HG02840 (cell line): ENCODE measurements around the gene MAP3K5.

ENCODE experiments used
- ATAC-seq: cut with Tn5 transposase; IDR thresholded peaks from one replicate; pipeline ENCODE4 v1.9.1; 2021; ENCODE audit warnings: mild to moderate bottlenecking, moderate library complexity, moderate number of reproducible peaks; ENCODE audit not compliant: unreplicated experiment, low FRiP score

MAP3K5 gene

DNA sequence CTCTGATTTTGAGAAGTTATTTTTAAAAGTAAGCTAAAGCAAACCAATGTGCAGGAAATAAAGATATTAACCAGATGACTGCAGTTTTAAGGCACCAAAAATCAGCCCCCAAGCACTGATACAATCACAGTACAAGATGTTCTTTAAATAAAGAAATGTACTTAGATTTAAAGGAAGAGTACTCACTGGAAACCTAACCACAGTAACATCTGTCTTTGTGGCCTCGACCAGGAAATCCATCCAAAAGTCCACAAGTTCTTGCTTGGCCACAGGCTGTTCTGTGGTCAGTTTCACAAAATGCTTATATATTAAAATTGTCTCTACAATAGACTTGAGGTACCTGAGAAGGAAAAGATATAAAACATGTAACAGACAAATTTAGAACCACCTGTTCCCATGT, 136.2 kb downstream of the MAP3K5 start:
- ATAC-seq: no peak

DNA sequence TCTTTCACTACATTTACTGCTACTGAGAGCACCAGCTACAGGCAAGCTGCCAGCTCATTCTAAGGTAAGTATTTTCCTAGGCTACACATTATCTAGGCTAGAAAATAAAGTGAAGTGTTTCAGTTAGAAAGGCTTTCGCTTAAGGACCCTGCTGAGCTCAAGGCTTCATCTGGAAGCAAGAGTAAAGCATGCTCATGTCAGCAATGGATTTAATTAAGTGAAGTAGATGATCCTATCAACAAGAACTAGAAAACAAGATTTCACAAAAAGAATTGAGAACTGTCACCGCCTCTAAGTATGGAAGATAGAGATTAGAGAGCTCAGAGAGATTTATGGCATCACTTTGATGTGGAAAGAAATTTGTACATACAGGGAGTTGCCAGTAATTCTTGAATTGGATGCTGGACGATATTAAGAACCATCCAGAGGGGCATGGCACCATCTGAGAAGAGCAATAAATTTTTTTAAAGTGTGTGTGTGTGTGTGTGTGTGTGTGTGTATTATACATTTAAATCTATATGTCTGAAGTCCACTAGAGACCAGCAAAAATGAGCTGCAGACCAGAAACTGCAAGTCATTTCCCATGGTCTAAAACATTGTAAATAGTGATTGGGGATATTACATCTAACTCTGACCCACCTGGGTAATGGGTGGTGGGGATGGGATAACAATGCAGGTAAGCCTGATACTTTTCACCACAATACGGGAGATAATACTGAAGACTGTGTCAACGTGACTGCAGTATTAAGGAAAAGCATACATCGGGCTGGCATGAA, 136.8 kb downstream of the MAP3K5 start:
- ATAC-seq: no peak

DNA sequence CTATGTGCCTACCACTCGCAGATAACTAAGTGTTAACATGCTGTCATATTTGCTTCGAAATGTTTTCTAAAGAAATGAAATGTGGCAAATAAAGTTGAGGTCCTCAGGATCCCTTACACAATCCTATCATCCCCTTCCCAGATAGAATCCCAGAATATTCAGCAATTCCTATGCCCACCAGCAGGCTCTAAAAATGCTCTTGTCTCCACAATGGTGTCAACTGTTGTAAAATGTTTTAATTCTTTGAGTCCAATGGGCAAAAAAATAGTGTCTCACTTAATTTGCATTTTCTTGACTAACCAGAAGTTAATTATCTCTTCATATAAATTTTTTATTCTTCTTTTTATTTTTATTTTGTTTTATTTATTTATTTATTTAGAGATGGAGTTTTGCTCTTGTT, 138.2 kb downstream of the MAP3K5 start:
- ATAC-seq: no peak

DNA sequence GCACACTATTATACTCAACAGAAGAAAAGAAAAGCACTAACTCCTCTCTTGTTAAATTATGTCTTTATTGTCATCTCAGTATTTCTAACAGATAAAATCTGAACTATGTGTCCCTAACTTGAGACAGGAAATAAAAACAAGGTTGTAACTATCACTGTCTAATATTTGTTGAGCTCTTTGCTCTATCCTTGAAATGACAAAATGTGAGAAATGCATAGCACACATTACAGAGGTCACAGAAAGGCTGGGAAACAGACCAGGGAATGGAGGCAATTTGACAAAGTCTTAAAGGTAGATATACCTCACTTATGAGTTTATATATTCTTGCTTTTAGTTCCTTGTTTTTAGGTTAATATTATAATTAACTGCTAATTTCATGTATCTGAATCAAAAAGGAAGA, 139.6 kb downstream of the MAP3K5 start:
- ATAC-seq: no peak

DNA sequence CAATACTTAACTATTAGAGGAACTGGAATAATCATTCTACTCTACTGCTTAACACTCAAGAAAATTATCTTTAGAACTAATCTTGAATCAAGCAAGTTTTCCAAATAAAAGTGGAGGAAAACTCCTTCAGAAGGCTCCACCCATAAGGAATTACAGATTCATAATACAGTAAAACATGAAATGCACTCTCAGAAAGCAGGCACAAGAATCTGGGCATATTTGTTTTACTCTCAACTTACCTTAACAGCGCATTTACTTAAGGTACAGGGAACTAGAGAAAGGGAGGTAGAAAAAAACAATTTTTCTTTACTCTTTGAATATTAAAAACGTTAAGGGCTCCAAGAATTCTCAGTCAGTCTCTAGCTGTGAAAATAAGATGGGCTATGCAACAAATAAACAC, 140.3 kb downstream of the MAP3K5 start:
- ATAC-seq: no peak

DNA sequence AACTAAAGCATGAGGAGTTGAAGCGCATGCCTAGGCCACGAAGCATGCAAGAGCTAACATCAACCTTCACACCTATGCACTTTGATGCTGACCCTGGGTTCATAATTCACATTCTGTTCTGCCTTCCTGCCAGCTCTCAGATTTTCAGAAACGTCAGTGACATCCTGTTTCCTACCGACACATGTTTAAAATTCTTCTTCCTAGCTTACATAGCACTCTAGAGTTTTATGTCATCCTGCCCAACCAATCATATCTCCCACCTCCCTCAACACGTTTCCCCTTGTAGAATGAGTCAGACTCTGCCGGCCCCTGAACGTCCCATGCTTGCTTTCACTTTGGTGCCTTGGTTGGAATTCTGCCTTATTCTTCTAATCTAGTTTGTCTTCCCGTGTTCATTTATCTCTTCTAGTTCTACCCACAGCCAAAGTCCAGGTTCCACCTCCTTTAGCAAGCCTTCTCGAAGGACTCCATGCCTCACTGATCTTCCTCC, 144.9 kb downstream of the MAP3K5 start:
- peak; percentile 65 for ATAC-seq

DNA sequence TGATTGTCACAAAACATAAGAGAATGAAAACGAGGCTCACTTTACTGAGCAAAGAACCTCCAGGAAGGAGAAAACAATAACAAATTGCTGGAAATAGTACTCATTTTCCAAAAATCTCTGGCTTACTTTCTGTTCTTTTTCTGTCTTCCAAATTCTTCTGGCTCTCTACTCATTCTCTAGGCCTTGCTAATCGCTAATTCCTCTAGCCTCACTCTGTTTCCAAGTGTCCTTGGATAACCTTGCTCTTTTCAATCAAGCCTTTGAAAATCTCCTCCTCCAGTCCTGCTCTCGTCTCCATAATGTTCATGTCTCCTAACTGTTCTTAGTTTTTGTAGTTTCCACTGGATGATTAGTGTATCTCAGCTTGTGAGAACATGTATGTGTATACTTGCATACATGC, 145.9 kb downstream of the MAP3K5 start:
- no peak for ATAC-seq

DNA sequence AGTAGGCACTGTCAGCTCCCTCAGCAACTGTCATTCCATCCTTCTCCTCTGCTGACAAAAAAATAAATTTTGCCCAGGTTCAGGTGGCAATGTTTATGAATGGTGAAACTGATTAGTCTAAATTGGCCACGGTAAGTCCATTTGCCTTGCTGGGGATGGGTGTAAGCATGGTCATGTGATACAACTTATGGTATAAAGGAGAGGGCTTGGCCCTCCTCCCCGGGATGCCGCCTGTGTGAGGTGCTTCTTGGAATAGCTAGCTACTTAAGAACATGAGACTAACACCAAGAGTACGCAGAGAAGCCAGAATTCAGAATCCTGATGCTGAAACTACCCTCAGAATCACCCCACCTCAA, 147.7 kb downstream of the MAP3K5 start:
- ATAC-seq: no peak

DNA sequence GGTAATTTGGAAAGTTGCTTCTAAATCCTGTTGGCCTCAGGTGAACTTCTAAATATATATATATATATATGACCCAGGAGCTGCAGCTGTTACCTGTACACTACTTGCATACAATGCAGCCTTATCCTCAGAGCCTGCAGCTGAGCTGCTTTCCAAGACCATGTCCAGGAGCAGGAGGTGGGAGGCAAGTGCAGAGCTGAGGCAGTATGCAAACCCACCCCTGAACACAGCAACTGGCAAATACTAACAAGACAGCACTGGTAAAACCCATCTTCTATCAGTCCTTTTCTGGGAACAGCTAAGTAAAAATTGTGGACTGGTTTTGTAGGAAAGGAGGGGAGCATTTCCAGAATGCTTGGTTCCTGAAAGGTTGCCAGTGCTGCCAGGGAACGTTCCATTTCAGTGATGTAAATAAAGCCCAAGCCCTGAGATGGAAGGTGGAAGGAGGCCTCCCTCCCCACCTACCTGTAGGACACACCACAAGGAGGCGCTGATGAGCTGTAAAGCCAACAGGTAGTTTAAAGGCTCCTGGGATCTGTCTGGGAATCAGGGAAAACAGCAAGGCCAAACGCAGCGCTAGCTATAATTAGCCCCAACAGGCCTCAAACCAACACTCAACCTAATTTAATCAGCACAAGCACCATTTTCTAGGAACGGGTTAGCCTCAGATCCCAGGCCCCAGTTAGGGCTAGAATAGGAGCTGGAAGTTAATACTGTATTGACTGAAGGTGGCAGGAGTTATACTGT, 148.3 kb downstream of the MAP3K5 start:
- no peak for ATAC-seq

DNA sequence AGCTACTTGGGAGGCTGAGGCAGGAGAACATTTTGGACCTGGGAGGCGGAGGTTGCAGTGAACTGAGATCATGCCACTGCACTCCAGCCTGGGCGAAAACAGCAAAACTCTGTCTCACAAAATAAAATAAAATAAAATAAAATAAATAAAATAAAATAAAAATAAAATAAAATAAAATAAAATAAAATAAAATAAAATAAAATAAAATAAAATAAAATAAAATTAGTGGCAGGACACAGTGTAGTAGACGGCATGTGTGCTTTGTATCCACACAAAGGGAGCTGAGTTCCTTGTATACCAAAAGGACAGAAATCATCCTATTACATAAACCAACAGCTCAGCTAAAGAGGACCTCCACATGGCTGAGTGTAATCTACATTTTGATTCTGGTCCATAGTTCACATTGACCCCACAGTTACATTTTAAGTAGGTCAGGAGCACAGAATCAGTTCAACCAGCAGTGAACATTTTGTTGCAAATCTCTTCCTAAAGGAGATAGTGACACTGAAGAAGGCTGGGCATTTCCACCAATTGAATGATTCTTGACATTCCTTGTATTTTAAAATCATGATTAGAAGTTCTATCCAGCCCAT, 150.3 kb downstream of the MAP3K5 start:
- no peak for ATAC-seq

DNA sequence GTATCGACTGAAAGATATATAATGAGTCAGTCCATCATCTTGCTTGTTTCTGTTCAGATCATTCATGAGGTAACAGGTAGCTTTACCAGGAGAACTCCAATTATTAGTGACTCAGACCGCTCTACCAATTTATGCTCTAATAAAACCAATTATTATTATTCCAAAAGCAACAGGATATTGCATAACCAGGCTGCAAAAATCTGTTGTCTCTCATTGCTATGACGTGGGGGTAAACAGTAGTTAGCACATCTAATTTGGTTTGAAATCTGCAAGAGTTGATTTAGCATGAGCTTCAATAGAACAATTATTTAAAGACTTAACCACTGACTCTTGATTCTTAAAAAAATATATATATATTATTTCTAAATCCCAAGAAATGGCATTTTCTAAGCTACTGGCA, 151.1 kb downstream of the MAP3K5 start:
- no peak for ATAC-seq

DNA sequence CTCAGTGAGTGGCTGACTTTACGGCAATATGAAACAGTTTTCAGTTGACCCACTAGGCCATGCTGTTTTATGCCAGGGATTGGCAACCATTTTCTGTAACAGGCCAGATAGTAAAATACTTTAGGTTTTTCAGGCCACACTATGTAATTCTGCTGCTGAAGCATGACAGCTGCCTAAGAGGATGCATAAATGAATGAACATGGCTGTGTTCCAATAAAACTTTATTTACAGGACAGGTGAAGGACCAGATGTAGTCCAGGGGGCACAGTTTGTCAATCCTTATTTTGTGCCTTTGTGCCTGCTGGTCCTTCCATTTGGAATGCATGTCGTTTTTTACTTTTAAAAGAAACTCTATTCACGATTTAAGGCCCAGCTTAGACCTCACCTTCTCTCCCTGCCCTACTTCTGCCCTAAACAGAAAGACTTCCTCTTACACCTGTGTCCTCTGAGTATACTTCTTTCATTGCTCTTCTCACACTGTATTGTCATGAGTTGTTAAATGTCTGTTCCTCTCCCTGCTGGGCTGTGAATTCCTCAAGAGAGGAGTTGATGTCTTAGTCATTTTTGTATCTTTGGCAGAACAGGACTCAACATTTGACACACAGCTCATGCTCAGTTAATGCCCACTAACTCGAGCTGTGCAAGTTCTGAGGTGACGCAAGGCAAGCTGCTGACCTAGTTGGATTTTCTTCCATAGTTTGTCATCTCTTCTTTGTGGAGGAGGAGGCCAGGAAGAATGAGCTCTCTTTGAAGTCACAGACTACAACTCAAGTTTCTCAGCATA, 152.0 kb downstream of the MAP3K5 start:
- no peak for ATAC-seq

DNA sequence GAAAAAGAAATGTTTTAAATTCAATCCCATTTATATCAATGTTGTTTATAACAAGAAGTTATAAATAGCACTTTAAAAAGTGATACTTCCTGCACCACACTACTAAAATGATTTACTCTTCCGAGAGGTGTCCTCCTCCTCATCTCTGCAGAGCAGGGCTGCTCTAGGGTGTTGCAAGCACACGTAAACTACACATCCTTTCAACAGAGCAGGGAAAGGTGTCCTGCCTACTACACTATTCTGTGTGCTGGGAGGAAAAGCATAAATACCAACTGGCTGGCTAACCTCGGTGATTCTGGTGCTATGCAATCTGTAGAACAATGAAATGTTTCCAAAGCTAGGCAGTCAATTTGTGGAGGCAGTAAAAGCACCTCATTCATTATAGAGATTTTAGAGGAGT, 152.6 kb downstream of the MAP3K5 start:
- no peak for ATAC-seq

DNA sequence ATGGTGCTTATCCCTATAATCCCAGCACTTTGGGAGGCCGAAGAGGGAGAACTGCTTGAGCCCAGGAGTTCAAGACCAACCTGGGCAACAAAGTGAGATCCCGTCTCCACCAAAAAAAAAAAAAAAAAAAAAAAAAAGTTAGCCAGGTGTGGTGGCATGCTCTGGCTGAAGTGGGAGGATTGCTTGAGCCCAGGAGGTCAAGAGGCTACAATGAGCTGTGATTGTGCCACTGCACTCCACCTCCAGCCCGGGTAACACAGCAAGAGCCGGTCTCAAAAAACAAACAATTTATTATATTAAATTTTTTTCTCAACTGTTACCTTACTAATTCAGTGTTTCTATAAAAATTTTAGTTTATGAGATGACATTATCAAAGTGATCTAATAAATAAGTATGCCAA, 156.7 kb downstream of the MAP3K5 start:
- ATAC-seq: no peak

DNA sequence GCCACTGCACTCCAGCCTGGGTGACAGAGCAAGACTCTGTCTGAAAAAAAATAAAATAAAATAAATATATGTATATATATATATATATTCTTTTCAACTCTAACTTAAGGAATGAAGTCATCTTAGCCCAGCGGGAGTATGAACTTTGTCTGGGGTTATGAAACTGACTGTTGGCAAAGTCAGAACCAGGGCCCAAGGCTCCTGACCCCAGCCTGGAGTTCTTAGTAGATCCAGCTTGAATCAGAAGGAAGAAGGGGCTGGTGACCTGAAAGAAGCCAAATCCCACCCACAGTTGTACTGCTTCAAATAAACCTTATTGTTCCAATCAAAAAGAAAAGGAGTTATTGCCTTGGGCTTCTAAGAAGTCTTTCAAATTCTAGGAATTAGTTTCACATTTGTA, 158.9 kb downstream of the MAP3K5 start:
- ATAC-seq: no peak

DNA sequence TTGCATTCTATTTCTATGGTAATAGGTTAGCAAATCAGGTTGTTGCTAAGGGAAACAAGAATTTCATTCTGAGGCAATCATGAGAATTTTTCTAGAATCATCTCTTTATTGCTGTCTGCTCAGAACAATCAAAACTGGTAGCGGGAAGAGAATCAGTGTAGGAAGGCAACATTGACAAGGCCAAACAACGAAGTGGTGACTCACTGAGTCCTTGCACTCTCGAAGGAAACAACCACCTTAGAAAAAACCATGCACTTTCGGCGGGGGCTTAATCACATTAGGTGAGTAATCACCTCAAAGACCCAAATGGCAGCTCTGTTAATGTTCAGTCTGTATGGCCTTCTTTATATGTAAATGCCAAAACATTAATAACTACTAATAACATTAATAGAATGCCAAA, 163.3 kb downstream of the MAP3K5 start:
- ATAC-seq: no peak

DNA sequence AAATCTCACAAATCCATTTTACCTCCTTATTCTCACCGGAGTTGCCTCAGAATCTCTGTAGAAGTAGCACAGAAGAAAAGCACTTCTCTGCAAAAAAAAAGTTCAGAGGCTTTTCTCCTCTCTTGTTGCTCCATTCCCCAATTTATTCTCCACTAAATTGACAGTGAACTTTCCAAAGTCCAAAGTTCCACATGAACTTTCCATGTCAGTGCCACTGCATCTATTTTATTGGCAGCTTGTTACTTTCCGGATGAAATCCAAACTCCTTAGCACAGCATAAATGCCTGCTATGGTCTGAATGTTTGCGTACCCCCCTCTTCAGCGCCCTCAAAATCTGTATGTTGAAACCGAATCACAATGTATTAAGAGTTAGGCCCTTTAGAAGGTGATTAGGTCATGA, 165.1 kb downstream of the MAP3K5 start:
- ATAC-seq: no peak

DNA sequence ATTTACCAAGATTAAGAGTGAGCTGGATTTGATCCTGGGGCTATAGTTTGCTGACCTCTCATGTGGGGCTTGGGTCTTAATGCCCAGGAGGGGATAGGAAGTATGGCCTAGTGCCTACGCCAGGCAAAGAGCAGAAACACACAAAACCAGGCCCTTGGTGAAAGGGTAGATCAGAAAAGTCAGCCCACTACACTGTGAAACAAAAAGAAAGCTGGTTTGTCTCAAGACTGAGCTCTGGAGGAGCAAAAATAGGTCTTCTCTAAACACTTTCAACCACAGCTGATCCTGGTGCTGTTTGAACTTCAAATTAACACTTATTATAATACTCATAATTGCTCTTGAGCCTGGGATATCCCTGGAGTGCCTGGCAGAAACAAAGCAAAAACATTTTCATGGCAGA, 167.0 kb downstream of the MAP3K5 start:
- ATAC-seq: no peak

DNA sequence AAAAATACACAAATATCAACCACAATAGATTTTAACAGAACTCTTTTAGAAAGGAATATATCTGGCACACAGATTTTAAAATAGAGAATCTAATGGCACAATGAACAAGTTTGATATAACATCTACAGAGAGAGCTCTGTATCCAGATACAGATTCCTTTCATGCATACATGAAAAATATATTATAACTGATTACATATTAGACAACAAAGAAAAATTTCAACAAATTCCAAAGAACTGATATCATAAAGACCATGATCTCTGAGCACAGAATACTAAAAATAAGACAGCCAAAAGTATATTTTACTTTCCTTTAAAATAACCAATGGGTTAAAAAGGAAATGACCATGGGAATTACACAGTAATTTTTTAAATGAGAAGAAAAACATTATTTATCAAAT, 167.9 kb downstream of the MAP3K5 start:
- ATAC-seq: no peak

DNA sequence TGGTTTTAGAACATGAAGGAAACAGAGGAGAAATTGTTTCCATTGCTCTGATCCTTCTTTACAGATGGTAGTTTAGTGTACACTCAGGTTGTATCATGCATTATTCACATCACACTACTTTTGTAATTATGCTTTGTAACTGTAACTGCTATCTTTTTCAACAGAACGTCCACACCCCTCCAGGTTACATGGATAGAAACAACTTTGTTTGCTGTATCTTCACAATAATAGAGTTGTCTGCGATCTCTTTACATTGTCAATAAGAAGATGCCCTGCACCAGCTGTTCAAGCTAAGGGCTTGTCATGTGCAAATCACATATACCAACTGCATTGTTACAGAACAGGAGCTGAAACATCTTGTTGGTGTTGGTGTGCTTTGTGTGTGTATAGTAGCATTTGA, 174.2 kb downstream of the MAP3K5 start:
- ATAC-seq: no peak

DNA sequence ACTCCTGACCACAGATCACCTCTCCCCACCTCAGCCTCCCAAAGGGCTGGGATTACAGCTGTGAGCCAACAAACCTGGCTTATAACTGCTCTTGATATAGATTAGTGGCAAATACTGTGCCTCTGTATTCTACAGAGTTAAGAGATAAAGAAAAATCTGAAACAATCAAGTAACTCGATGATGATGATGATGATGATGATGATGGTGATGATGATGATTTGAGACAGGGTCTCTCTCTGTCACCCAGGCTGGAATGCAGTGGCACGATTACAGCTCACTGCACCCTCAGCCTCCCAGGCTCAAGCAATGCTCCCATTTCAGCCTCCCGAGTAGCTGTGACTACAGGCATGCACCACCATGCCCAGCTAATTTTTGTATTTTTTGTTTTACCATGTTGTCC, 175.8 kb downstream of the MAP3K5 start:
- no peak for ATAC-seq
